Vagina (tissue), 2 donors: ENCODE results near the gene TBL1X.

Source experiments
- POLR2A ChIP-seq, 2 donors: fragments of 450-650 bp; IDR thresholded peaks; one replicate each; pipeline ENCODE4 v1.6.1; 2017; ENCODE audit warnings: antibody characterized with exemption in 2 of 2, mild to moderate bottlenecking in 2 of 2, moderate library complexity in 2 of 2
- POLR2AphosphoS5 ChIP-seq, 2 donors: sonication (generic); formaldehyde crosslinking; IDR thresholded peaks; one replicate each; pipeline ENCODE4 v1.9.0; 2017; ENCODE audit warnings: antibody characterized with exemption in 2 of 2, mild to moderate bottlenecking in 2 of 2, low read depth in 1 of 2; ENCODE audit not compliant: insufficient read depth in 1 of 2
- TF ChIP-seq, protein P1 (sequence below), 3 experiments: fragments of 450-650 bp in 2 of 3; fragments of 200-600 bp in 1 of 3; sonication (generic) in 1 of 3; IDR thresholded peaks; one replicate each; pipeline ENCODE4 v1.5.1; 2017 to 2019; ENCODE audit warnings: antibody characterized with exemption in 3 of 3, mild to moderate bottlenecking in 2 of 3, moderate library complexity in 2 of 3

DNA sequence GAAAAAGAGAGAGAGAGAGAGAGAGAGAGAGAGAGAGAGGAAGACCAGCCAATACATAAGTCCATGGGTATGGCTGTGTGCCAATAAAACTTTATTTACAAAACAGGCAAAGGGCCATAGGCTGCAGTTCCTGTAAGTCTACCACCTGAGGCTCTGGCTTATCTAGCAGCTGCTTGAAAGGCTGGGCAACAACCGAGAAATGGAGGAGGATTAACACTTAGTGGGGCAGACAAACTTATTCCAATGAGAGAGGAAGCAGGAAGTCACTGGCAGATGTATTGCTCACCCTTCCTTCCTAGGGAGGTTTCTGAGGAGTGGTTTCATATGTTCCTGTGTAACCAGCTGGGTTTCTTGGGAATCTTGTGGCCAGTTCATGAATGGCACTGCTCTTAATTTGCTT is 305.5 kb downstream of the TBL1X start:
- TF ChIP-seq, protein P1, sequence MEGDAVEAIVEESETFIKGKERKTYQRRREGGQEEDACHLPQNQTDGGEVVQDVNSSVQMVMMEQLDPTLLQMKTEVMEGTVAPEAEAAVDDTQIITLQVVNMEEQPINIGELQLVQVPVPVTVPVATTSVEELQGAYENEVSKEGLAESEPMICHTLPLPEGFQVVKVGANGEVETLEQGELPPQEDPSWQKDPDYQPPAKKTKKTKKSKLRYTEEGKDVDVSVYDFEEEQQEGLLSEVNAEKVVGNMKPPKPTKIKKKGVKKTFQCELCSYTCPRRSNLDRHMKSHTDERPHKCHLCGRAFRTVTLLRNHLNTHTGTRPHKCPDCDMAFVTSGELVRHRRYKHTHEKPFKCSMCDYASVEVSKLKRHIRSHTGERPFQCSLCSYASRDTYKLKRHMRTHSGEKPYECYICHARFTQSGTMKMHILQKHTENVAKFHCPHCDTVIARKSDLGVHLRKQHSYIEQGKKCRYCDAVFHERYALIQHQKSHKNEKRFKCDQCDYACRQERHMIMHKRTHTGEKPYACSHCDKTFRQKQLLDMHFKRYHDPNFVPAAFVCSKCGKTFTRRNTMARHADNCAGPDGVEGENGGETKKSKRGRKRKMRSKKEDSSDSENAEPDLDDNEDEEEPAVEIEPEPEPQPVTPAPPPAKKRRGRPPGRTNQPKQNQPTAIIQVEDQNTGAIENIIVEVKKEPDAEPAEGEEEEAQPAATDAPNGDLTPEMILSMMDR (IDR thresholded peaks at IDR 0.05), result no peak
- no peak for TF ChIP-seq POLR2A (IDR thresholded peaks at IDR 0.05)
- no peak for TF ChIP-seq POLR2AphosphoS5 (IDR thresholded peaks at IDR 0.05; ENCODE audit: insufficient read depth in 1 of 2, low read depth in 1 of 2)
